LNCAP (cell line): ENCODE data around the gene ANKRD23.

Source experiments
- TF ChIP-seq, protein P1 (sequence below): fragments of 450-650 bp; IDR thresholded peaks from 2 replicates; pipeline ENCODE4 v1.5.1; 2017; ENCODE audit warnings: mild to moderate bottlenecking

Gene ANKRD23

DNA sequence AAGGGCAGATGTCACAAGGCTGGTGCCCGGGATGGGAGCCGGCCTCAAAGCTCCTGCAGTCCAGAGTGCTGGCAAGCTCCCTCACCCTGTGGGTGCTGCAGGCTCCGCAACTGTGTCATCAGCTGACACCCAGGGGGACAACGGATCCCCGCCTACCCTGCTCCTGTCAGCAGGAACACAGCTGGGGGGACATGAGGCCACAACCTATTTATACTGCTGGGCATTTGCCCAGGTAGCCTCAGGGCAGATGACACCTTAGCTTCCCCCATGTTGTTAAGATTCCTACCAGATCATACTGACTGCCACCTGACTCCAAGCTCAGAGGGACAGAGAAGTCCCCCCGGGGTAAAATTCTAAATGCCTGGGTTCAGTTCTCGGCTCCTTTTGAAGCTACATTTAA, 1.2 kb downstream of the ANKRD23 start:
- TF ChIP-seq, protein P1, sequence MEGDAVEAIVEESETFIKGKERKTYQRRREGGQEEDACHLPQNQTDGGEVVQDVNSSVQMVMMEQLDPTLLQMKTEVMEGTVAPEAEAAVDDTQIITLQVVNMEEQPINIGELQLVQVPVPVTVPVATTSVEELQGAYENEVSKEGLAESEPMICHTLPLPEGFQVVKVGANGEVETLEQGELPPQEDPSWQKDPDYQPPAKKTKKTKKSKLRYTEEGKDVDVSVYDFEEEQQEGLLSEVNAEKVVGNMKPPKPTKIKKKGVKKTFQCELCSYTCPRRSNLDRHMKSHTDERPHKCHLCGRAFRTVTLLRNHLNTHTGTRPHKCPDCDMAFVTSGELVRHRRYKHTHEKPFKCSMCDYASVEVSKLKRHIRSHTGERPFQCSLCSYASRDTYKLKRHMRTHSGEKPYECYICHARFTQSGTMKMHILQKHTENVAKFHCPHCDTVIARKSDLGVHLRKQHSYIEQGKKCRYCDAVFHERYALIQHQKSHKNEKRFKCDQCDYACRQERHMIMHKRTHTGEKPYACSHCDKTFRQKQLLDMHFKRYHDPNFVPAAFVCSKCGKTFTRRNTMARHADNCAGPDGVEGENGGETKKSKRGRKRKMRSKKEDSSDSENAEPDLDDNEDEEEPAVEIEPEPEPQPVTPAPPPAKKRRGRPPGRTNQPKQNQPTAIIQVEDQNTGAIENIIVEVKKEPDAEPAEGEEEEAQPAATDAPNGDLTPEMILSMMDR: no peak

DNA sequence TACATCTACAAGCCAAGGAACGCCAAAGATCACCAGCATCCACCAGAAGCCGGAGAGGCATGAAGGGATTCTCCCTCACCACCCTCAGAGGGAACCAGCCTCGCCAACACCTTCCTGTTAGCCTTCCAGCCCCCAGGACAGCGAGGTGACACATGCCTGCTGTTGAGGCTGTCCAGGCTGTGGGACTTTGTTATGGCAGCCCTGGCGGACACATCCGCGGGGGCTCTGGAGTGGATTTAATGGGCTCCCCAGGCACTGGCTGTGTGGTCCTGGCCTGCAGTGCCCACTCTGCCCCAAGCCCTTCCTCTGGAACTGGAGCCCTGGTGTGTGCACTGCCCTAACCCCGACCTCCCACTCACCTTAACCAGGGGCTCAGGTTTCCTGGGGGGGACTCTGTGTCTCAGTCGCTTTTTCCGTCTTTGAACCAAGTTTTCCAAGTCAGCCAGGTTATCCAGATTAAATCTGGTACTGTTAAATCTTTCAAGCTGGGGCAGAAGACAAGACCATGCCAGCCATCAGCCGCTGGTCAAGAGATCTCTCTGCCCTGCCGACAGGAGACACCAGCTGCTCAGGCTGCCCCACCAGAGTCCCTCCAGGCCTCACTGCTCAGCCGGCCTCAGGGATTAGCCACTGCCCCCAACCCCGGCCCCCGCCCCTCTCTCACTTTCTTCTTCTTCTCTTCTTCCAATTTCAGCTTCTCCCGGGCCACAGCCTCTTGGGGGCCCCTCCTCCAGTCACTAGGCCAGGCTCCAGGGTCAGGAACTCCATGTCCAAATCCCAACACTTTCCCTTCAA, 1.9 kb downstream of the ANKRD23 start:
- TF ChIP-seq, protein P1: no peak

DNA sequence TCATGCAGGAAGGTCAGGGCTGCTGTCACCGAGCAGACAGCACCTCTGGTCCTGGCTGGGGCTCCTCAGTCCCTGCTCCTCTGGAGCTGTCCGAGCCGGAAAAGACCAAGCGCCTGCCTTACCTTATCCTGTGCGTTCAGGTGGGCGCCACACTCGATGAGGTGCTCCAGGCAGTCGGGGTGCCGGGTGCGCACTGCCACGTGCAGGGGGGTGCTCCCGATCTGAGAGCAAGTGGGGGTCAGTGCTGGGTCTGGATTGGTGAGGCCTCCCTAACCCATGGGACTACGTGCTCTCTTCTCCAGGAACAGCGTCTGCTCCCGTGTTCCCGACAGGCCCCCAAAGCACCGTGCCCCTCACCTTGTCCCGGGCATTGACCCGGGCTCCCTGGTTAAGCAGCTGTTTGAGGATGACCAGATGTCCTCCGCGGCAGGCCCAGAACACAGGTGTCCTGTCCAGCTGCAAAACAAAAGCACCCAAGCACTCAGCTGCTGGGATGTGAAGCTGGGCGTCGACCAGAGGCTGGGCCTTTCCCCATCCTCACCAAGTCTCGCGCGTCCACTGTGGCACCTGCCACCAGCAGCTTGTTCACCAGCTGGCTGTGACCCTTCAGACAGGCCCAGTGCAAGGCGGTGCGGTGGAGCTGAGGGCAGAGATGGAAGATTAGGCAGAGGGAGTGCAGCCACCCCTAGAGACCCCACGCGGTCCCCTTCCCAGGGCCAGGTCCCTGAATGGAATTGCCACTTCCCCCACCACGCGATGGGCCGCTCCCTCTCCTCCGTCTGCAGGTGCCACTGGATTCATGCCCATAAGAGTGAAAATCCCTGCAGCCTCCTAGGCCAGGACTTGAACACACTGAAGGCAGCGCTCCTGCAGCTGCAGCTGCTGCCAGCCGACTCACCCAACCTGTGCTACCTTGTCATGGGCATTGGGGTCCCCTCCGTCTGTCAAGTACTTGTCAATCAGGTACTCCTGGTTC, 3.7 kb downstream of the ANKRD23 start:
- TF ChIP-seq, protein P1: no peak

DNA sequence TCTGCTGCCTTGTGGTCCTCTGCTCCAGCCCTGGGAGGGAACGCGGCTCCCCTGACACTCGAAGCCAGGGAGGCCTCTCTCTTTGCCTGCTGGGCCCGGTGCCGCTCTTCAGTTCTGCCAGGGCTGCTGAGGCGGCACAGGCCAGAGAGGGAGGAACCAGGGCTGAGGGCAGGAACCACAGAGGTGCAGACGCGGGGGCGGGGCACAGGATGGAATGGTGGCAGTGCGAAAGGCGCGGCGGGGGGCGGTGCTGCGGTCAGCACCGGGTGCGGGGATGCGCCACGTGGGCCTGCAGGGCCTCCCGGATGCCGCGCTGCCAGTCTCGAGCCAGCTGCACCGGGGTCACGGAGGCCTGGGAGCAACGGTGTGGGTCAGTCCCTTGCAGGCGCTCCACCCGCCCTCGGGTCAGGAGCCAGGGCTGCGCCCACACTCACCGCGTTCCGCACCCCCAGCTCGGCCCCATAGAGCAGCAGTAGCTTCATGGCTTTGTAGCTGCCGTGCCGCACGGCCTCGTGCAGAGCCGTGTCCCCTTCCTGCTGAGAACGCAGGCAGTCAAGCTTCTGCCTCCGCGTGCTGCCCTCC, 4.4 kb downstream of the ANKRD23 start:
- TF ChIP-seq, protein P1: no peak

DNA sequence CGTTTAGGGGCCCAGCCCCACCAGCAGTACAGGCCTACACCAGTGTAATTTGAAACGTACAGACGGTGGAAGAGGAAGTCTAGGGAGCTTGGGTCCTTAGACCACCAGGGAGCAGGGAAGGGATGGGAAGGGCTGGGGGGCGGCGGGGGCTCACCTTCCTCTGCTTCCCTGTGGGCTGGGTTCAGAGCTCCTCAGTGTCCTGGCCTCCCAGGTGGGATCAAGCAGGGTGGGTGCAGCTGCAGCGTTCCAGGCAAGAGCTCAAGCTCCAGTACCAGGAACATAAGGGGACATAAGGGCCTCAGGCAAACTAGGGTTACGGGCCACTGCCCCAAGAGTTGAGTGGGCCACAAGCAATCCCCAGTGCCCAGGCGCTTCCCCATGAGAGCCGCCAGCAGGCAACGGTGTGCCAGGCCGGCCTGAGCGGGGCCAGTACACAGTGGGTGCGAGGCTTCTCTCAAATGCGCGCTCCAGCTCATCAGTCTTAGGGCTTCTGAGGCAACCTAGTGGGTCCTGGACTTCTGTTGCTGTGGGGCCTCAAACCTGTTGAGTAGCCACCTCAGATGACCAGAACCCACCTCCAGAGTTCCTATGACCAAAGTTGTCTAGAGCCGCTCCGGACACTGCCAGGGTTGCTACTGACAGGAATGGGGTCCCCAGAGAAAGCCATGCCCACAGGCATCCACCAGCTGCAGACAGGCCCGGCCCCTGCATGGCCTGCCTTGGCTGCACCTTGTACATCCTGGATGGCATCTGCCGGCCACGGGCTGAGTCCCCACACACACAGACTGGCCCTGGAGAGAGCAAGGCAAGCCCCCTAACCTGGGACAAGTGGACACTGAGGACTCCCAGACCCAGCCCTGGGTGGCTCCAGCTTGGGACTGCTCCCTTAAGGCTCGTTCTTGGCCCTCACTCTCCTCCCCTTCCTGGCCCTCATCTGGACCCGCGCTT, 5.2 kb downstream of the ANKRD23 start:
- TF ChIP-seq, protein P1: no peak

DNA sequence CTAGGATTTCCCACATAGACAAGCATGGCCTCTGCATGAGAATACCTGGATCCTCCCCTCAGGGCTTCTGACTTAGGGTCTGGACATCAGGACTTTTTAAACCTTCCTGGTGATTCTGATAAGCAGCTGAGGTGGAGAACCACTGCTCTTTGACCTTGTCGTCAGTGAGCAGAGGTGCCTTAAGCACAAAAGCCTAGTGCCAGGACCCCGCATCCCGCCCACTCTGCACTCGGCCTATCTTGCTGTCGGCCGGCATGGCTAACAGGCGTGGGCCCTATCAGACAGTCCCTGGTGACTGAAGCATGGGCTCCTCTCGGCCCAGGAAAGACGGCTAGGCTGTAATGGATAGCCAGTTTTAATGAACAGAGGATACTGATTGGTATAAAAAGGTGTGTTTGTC, 6.2 kb downstream of the ANKRD23 start:
- TF ChIP-seq, protein P1: no peak

DNA sequence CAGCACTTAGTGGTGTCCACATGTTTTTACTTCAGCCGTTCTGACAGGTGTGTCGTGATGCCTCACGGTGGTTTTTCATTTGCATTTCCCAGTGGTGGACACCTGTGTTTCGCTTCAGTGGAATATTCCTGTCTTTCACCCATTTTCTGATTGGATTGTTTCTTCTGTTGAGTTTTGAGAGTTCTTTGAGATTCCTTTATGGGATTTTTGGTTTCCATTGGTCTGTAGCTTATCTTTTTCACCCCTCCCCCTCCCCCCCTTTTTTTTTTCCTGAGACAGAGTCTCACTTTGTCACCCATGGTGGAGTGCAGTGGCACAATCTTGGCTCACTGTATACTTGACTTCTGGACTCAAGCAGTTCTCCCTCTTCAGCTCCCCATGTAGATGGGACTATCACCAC, 8.0 kb downstream of the ANKRD23 start:
- TF ChIP-seq, protein P1: no peak
